Measurements from ENCODE around the gene HINT2. TPM values are rescaled to one million over a fixed set of nuclear protein-coding genes. Genes with fewer than 3 reads are reported as not detected.
A peak's percentile ranks its signal among the peaks of the same experiment; 100 is the strongest.

HINT2 gene
- total RNA-seq, 1 experiment from 2014 or later: 35.9 TPM

DNA sequence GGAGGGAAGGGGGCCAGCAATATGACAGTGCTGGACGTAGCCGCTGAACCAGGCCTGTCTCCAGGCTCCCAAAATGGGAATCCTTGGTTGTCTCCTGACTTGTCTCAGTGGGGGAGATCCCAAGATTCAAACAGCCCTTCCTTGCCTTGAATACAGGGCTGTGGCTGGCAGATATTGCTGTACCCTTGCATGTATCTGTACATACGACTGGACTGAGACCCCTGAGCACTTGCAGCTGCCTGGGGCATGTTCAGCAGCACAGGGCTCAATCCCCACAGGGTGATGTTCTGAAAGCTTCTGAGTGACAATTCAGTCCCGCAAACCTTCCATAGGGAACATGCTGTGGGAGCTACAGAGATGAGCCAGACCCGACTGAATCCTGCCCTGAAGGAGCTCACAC is 42.0 kb upstream of the HINT2 start:
- no peak overlapping the region for H2BK120ac ChIP-seq (ENCODE audit: low read depth, low read length, poor library complexity, severe bottlenecking)
- WGBS (ENCODE audit: extremely low coverage, insufficient read length, low lambda C conversion rate): no CpG with 5 or more reads among the region's 5 CpGs
- no peaks in the 10 kb centered on the region for H3K9me3 ChIP-seq (ENCODE audit: control insufficient read depth, low read depth, low read length)
- H3K4me3 Mint-ChIP-seq: no peak overlapping the region
- H4K20me1 ChIP-seq (ENCODE audit: control insufficient read depth, insufficient read depth, insufficient read length): no peaks in the 10 kb centered on the region
- H4K91ac ChIP-seq (ENCODE audit: insufficient read length, low read depth, low read length): no peak overlapping the region
- no peaks in the 10 kb centered on the region for H3K79me2 ChIP-seq (ENCODE audit: insufficient read depth, low read length)
- H2BK20ac ChIP-seq (ENCODE audit: low read depth, low read length, poor library complexity, severe bottlenecking): no peak overlapping the region
- H3K14ac ChIP-seq (ENCODE audit: insufficient read depth, low read length): no peak overlapping the region
- H3K36me3 Mint-ChIP-seq (ENCODE audit: insufficient read depth in 1 of 3, low read depth in 3 of 3): no peaks in the 10 kb centered on the region
- H3K23me2 ChIP-seq (ENCODE audit: insufficient read length, low read depth, low read length, poor library complexity, severe bottlenecking): no peaks in the 10 kb centered on the region
- no peak overlapping the region for H3K9ac ChIP-seq (ENCODE audit: extremely low read depth, insufficient read length, low read length)
- H2AK5ac ChIP-seq (ENCODE audit: insufficient read length, low read length): no peak overlapping the region
- no peaks in the 10 kb centered on the region for H3K27me3 ChIP-seq (ENCODE audit: insufficient read depth, low read length)
- no peak overlapping the region for H3K27ac ChIP-seq (ENCODE audit: insufficient read length, low read depth, low read length)
- no peak overlapping the region for H4K5ac ChIP-seq (ENCODE audit: insufficient read length, low read depth, low read length)
- no peaks in the 10 kb centered on the region for H3K9me3 Mint-ChIP-seq
- H2BK15ac ChIP-seq (ENCODE audit: low read depth, low read length): no peak overlapping the region
- no peak overlapping the region for H4K8ac ChIP-seq (replicated peaks; ENCODE audit: insufficient read length, low read depth, low read length)
- no peak overlapping the region for H2BK12ac ChIP-seq (ENCODE audit: insufficient read length, low read depth, low read length)
- H3K4me2 ChIP-seq (ENCODE audit: insufficient read depth, insufficient read length, low read length): no peak overlapping the region
- H3K4me1 ChIP-seq (ENCODE audit: insufficient read depth, low read length): no peaks in the 10 kb centered on the region
- H3K27me3 Mint-ChIP-seq (ENCODE audit: low read depth): peaks cover 33% of the 10 kb centered on the region
- TF ChIP-seq, protein P1, sequence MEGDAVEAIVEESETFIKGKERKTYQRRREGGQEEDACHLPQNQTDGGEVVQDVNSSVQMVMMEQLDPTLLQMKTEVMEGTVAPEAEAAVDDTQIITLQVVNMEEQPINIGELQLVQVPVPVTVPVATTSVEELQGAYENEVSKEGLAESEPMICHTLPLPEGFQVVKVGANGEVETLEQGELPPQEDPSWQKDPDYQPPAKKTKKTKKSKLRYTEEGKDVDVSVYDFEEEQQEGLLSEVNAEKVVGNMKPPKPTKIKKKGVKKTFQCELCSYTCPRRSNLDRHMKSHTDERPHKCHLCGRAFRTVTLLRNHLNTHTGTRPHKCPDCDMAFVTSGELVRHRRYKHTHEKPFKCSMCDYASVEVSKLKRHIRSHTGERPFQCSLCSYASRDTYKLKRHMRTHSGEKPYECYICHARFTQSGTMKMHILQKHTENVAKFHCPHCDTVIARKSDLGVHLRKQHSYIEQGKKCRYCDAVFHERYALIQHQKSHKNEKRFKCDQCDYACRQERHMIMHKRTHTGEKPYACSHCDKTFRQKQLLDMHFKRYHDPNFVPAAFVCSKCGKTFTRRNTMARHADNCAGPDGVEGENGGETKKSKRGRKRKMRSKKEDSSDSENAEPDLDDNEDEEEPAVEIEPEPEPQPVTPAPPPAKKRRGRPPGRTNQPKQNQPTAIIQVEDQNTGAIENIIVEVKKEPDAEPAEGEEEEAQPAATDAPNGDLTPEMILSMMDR (conservative IDR thresholded peaks at IDR 0.05): no peak
- H3K79me1 ChIP-seq (ENCODE audit: insufficient read depth, low read depth, low read length, poor library complexity, severe bottlenecking): no peaks in the 10 kb centered on the region
- no peak overlapping the region for H3K56ac ChIP-seq (ENCODE audit: insufficient read length, low read depth, low read length)
- H3K4ac ChIP-seq (ENCODE audit: low read depth, low read length): no peak overlapping the region
- no peak overlapping the region for H2AFZ ChIP-seq (ENCODE audit: low read length)
- H3K18ac ChIP-seq (ENCODE audit: insufficient read length, low read depth, low read length): no peak overlapping the region
- H2BK5ac ChIP-seq (ENCODE audit: insufficient read length, low read length): no peak overlapping the region
- no peak overlapping the region for H3K27ac Mint-ChIP-seq
- no peak overlapping the region for H3T11ph ChIP-seq (ENCODE audit: low read length)
- DNase-seq: peak; percentile 10
- H3K23ac ChIP-seq (ENCODE audit: insufficient read length, low read depth, low read length): no peak overlapping the region
- H3K4me1 Mint-ChIP-seq: peaks cover 6% of the 10 kb centered on the region in 2 experiments

Measured in H9 (cell line).